Cardiac muscle cell (in vitro differentiated cells and primary cell): ENCODE measurements around the gene REV3L. TPM values are rescaled to one million over a fixed set of nuclear protein-coding genes. Genes with fewer than 3 reads are reported as not detected.

Source experiments
- DNase-seq, 2 donors: peaks; one replicate each; pipeline versions ENCODE4 v3.0.0 to v3.0.0-alpha.2; 2010 to 2017; ENCODE audit warnings: low read depth in 1 of 2, low spot score in 1 of 2
- H3K27ac ChIP-seq: fragments of 200-600 bp; sonication (generic); 2 replicates; pipeline ENCODE4 v1.5.1; 2016
- H3K27me3 ChIP-seq: fragments of 200-600 bp; sonication (generic); 2 replicates; pipeline ENCODE4 v1.6.0; 2016; ENCODE audit warnings: control low read depth
- H3K36me3 ChIP-seq: fragments of 200-600 bp; sonication (generic); 2 replicates; pipeline ENCODE4 v1.5.1; 2016; ENCODE audit warnings: control low read depth
- H3K4me1 ChIP-seq: fragments of 200-600 bp; sonication (generic); 2 replicates; pipeline ENCODE4 v1.8.1; 2017; ENCODE audit warnings: low read depth, mild to moderate bottlenecking, mixed run types
- H3K4me3 ChIP-seq: fragments of 200-600 bp; sonication (generic); 2 replicates; pipeline ENCODE4 v1.5.1; 2016; ENCODE audit warnings: mild to moderate bottlenecking
- H3K9me3 ChIP-seq: fragments of 200-600 bp; sonication (generic); 2 replicates; pipeline ENCODE4 v1.5.1; 2017; ENCODE audit warnings: low read depth, mild to moderate bottlenecking, control low read depth
- CTCF ChIP-seq: IDR thresholded peaks from 2 replicates; pipeline ENCODE4 v1.5.1; 2012; ENCODE audit warnings: low read depth, mild to moderate bottlenecking, low read length
- polyA plus RNA-seq: library from polyadenylated mRNA; unstranded; fragments of >200 nt; fragmentation: Nextera tagmentation; extraction: Ambion mirVana; gene quantifications from 2 replicates; pipeline ENCODE4 v1.2.1, GENCODE V29; 2016
- total RNA-seq: library from RNA; depleted of rRNA; stranded (reverse); fragments of >200 nt; gene quantifications from 2 replicates; pipeline ENCODE4 v1.2.3, GENCODE V29; 2016

The REV3L gene
- total and polyA plus RNA-seq, 2 experiments from 2014 or later = 18.1 to 23.3 TPM

GRCh38 chr6:111450636-111451035 lies 32.4 kb downstream of the REV3L start:
- no peaks in the 10 kb centered on the region for H3K27me3 ChIP-seq
- DNase-seq = no peak
- H3K4me1 ChIP-seq = no peaks in the 10 kb centered on the region
- H3K36me3 ChIP-seq = no peaks in the 10 kb centered on the region
- H3K9me3 ChIP-seq = no peaks in the 10 kb centered on the region
- H3K4me3 ChIP-seq = no peak overlapping the region
- no peak overlapping the region for H3K27ac ChIP-seq
- TF ChIP-seq CTCF = no peak

GRCh38 chr6:111450087-111450486 lies 32.9 kb downstream of the REV3L start:
- Histone ChIP-seq H3K9me3 (no peaks in the 10 kb centered on the region), H3K4me3 (no peak overlapping the region), H3K27ac (no peak overlapping the region), H3K27me3 (no peaks in the 10 kb centered on the region), H3K36me3 (no peaks in the 10 kb centered on the region), H3K4me1 (no peaks in the 10 kb centered on the region)
- no peak for TF ChIP-seq CTCF
- no peak for DNase-seq

- DNase-seq = no peak
- H3K4me1 ChIP-seq = no peaks in the 10 kb centered on the region
- no peaks in the 10 kb centered on the region for H3K9me3 ChIP-seq
- H3K27ac ChIP-seq = no peak overlapping the region
- H3K27me3 ChIP-seq = no peaks in the 10 kb centered on the region
- no peaks in the 10 kb centered on the region for H3K36me3 ChIP-seq
- no peak overlapping the region for H3K4me3 ChIP-seq
- TF ChIP-seq CTCF = no peak
These were observed 33.9 kb downstream of the REV3L start for GRCh38 chr6:111449129-111449528.

GRCh38 chr6:111447051-111447450 lies 36.0 kb downstream of the REV3L start:
- Histone ChIP-seq H3K27ac (no peak overlapping the region), H3K27me3 (no peaks in the 10 kb centered on the region), H3K4me1 (no peaks in the 10 kb centered on the region), H3K36me3 (no peaks in the 10 kb centered on the region), H3K9me3 (no peaks in the 10 kb centered on the region), H3K4me3 (no peak overlapping the region)
- TF ChIP-seq CTCF = no peak
- peak in 1 of 2 donors; percentile 23 for DNase-seq

GRCh38 chr6:111445861-111446267 lies 37.2 kb downstream of the REV3L start:
- peaks cover 3% of the 10 kb centered on the region for H3K4me1 ChIP-seq
- TF ChIP-seq CTCF = no peak
- no peaks in the 10 kb centered on the region for H3K36me3 ChIP-seq
- no peak overlapping the region for H3K4me3 ChIP-seq
- DNase-seq = peak in 1 of 2 donors; percentile 17
- H3K9me3 ChIP-seq = no peaks in the 10 kb centered on the region
- no peak overlapping the region for H3K27ac ChIP-seq
- no peaks in the 10 kb centered on the region for H3K27me3 ChIP-seq

- Histone ChIP-seq H3K4me1 (peaks cover 3% of the 10 kb centered on the region), H3K27me3 (no peaks in the 10 kb centered on the region), H3K27ac (no peak overlapping the region), H3K36me3 (no peaks in the 10 kb centered on the region), H3K9me3 (no peaks in the 10 kb centered on the region), H3K4me3 (no peak overlapping the region)
- TF ChIP-seq CTCF = no peak
- no peak for DNase-seq
These were observed 38.2 kb downstream of the REV3L start for GRCh38 chr6:111444794-111445193.
